Head of caudate nucleus (tissue), 42 donors: ENCODE measurements around the gene LASP1NB.
"Not testable (repeated sequence)": the region's sequence is repeated elsewhere in the genome, so short reads cannot be mapped to it uniquely, and the experiment has no call there.

Experiments
- DNase-seq, 42 donors: peaks; one replicate each; pipeline versions ENCODE4 v3.0.0 to v3.0.0-alpha.2; 2020 to 2021; ENCODE audit warnings: mixed read lengths in 7 of 42
- intact Hi-C: fragments of 100-400 bp; cut with DNase I; formaldehyde crosslinking; loops from one replicate; pipeline ENCODE4 v1.15.0; 2022

LASP1NB gene

DNA sequence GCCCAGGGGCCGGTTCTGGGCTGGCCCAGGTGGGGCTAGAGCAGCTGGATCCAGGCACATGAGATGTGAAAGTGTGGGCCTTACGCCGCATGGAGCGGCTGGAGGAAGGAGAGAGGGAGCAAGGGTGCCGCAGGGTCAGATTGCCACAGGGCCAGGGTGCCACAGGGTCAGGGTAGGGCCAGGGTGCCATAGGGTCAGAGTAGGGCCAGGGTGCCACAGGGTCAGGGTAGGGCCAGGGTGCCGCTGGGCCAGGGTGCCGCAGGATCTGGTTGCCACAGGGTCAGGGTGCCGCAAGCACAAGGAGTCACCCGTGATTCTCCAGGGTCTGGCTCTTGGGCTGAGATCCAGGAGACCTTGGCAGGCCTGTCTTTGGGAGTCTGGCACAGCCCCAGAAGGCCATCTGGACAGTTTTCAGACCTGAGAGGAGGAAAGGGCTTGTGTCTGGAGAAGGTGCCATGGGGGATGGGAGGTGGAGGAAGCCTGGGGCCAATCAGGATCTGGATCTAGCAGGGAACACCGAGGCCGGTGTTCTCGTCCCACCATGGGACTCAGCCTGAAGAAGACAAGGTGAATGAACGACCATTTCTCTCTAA is 13.1 kb upstream of the LASP1NB start:
- DNase-seq: peak in 14 of 42 donors; percentile 3 to 33 (median 12)
- intact Hi-C loops: no loop called here

DNA sequence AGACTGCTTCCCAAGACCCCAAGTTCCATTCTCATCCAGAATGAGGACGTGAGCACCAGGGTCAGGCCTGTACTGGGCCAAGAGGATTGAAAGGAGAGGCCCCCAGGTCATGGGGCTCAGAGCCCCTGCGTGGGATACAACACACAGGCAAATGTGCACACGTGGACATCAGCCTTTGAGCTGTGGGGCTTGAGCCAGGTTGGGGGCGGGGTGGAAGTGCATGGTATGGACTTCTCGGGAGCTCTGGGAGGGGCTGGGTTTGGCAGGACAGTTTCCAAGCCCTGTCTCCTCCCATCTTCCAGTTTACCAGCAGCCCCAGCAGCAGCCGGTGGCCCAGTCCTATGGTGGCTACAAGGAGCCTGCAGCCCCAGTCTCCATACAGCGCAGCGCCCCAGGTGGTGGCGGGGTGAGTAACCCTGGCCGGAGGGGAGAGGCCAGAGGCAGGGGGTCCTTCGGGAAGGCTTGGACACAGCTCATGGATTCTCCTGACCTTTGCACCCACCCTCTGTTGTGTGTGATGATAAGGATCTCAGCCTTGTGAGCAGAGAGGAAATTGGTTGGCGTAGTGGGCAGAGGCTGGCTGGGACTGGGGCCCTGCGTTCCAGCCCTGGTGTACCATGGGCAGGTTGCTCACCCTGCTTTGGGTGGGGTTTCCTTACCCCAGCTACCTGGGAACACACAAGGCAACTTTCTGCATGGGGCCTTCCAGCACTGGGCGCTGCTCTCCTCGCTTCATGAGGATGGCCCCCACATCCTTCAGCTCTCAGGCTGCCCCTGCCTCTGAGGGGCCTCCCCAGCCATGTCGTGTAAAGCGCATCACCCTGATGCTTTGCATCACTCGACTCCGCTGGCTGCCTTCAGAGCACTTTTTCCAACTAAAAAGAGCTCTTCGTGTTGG is 10.4 kb upstream of the LASP1NB start:
- peak in 14 of 42 donors; percentile 2 to 40 (median 10) for DNase-seq
- intact Hi-C loops: no loop called here

DNA sequence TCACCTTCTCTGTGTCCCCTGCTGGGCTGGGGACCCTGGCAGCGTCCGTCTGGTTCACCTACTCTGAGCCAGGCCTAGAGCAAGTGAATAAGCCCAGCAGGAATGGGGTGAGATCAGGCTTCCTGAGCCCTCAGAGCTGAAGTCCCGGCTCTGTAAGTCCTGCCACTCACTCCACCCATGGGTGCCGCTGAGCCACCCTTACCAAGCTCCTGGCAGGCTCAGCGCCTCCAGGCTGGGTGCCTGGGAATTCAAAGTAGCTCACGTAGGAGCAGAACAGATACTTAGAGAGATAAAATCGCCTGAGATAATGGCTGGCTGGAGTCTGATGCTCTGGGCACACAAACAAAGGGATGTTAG is 9.8 kb upstream of the LASP1NB start:
- intact Hi-C loops: no loop called here
- DNase-seq: peak in 12 of 42 donors; percentile 1 to 35 (median 16)

DNA sequence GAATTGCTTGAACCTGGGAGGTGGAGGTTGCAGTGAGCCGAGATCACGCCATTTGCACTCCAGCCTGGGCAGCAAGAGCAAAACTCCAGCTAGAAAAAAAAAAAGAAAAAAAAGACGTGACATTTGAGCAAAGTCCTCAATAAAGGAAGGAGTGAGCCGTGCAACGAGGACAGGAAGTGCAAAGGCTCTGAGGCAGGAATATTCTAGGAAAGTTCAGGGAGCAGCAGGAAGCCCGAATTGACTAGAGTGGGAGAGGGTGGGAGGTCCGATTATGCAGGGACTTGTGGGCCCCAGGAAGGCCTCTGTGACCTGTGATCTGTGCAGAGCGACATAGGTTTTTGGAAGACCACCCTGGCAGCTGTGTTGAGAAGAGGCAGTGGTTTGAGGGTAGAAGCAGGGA is 8.6 kb upstream of the LASP1NB start:
- intact Hi-C loops: no loop called here
- peak in 7 of 42 donors; percentile 1 to 28 (median 10) for DNase-seq

DNA sequence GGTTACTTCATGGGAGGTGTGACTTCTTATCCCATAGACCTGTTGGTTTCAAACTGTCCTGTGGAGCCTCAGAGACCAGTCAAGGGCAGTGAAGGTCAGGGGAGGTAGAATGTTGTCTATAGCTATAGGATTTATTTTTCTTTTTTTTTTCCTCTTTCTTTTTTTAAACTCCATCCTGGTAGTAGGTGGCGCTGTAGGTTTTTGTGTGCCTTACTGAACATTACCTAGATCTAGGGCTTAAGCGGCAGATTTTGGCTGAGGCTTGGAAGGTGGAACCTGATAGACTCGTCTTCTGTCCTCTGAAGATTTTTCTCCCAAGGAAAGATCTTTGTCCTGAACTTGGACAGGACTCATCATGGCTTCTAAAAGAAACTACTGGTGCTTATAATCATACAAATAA is 8.2 kb upstream of the LASP1NB start:
- intact Hi-C loops: no loop called here
- DNase-seq: peak in 19 of 42 donors; percentile 13 to 69 (median 35)

DNA sequence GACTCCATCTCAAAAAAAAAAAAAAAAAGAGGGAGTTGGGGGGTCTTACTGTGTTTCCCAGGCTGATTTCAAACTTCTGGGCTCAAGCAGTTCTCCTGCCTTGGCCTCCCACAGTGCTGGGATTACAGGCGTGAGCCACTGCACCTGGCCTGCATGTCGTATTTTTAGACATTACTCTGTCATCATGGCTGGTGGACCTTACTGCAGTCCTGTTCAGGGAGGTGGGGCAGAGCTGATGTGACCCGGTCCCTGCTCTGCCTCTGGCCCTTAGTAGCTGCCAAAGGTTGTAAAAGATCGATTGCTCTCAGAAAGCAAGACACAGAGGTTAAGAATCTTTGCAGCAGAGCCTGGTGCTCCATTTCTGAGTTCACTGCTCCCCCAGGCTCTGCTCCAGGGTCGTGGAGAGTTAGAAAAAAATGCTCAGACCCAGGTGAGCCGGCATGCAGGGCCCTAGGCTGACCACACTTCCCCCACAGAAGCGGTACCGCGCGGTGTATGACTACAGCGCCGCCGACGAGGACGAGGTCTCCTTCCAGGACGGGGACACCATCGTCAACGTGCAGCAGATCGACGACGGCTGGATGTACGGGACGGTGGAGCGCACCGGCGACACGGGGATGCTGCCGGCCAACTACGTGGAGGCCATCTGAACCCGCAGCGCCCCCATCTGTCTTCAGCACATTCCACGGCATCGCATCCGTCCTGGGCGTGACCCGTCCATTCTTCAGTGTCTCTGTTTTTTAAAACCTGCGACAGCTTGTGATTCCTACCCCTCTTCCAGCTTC is 7.1 kb upstream of the LASP1NB start:
- peak in 8 of 42 donors; percentile 6 to 40 (median 30) for DNase-seq
- intact Hi-C loops: no loop called here

DNA sequence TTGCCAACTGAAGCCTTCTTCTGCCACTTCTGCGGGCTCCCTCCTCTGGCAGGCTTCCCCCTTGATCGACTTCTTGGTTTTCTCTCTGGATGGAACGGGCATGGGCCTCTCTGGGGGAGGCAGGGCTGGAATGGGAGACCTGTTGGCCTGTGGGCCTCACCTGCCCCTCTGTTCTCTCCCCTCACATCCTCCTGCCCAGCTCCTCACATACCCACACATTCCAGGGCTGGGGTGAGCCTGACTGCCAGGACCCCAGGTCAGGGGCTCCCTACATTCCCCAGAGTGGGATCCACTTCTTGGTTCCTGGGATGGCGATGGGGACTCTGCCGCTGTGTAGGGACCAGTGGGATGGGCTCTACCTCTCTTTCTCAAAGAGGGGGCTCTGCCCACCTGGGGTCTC is 6.5 kb upstream of the LASP1NB start:
- DNase-seq: peak in 1 of 42 donors; percentile 10

DNA sequence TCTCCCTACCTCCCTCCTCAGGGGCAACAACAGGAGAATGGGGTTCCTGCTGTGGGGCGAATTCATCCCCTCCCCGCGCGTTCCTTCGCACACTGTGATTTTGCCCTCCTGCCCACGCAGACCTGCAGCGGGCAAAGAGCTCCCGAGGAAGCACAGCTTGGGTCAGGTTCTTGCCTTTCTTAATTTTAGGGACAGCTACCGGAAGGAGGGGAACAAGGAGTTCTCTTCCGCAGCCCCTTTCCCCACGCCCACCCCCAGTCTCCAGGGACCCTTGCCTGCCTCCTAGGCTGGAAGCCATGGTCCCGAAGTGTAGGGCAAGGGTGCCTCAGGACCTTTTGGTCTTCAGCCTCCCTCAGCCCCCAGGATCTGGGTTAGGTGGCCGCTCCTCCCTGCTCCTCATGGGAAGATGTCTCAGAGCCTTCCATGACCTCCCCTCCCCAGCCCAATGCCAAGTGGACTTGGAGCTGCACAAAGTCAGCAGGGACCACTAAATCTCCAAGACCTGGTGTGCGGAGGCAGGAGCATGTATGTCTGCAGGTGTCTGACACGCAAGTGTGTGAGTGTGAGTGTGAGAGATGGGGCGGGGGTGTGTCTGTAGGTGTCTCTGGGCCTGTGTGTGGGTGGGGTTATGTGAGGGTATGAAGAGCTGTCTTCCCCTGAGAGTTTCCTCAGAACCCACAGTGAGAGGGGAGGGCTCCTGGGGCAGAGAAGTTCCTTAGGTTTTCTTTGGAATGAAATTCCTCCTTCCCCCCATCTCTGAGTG is 5.9 kb upstream of the LASP1NB start:
- intact Hi-C loops: loop anchor here (10.0 kb wide), 1 partner anchor 45 kb away; the partner anchor contains the start of gene LASP1
- peak in 13 of 42 donors; percentile 7 to 58 (median 43) for DNase-seq

More for the DNA sequence above, 6.5 kb upstream of the LASP1NB start:
- intact Hi-C loops: no loop called here

DNA sequence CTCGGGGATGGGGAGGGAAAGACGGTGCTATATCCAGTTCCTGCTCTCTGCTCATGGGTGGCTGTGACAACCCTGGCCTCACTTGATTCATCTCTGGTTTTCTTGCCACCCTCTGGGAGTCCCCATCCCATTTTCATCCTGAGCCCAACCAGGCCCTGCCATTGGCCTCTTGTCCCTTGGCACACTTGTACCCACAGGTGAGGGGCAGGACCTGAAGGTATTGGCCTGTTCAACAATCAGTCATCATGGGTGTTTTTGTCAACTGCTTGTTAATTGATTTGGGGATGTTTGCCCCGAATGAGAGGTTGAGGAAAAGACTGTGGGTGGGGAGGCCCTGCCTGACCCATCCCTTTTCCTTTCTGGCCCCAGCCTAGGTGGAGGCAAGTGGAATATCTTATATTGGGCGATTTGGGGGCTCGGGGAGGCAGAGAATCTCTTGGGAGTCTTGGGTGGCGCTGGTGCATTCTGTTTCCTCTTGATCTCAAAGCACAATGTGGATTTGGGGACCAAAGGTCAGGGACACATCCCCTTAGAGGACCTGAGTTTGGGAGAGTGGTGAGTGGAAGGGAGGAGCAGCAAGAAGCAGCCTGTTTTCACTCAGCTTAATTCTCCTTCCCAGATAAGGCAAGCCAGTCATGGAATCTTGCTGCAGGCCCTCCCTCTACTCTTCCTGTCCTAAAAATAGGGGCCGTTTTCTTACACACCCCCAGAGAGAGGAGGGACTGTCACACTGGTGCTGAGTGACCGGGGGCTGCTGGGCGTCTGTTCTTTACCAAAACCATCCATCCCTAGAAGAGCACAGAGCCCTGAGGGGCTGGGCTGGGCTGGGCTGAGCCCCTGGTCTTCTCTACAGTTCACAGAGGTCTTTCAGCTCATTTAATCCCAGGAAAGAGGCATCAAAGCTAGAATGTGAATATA is 4.8 kb upstream of the LASP1NB start:
- intact Hi-C loops: loop anchor here (10.0 kb wide), 1 partner anchor 46 kb away; the partner anchor contains the start of gene LASP1
- peak in 5 of 42 donors; percentile 2 to 36 (median 20) for DNase-seq

DNA sequence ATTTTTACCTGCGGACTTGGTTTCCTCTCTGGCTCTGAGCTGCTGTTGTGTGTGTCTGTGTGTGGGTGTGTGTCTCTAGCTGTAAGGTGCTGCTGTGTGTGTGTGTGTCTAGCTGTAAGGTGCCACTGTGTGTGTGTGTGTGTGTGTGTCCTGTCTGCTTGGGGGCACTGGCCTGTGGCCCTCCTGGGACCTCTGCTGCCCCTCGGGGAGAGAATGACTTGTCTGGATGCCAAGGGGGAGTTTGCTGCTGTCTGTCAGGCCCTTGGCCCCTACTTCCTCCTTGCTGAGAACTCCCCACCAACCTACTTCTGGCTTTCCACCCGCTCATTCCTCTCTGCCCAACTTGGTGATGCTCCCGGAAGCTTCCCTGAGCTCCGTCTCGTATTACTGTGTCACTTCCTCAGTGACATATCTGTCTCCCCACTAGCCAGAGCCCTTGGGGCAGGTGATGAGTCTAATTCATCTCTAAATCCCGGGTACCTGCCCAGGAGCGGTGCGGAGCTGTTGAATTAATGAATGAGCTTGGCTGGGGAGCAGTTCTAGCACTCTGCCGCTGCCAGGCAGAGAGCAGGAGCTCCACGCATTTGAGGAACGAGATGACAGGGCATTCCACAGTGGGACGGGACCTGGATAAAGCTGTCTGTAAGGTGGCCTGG is 3.5 kb upstream of the LASP1NB start:
- intact Hi-C loops: loop anchor here (10.0 kb wide), 1 partner anchor 47 kb away; the partner anchor contains the start of gene LASP1
- peak in 26 of 42 donors; percentile 12 to 63 (median 40) for DNase-seq

DNA sequence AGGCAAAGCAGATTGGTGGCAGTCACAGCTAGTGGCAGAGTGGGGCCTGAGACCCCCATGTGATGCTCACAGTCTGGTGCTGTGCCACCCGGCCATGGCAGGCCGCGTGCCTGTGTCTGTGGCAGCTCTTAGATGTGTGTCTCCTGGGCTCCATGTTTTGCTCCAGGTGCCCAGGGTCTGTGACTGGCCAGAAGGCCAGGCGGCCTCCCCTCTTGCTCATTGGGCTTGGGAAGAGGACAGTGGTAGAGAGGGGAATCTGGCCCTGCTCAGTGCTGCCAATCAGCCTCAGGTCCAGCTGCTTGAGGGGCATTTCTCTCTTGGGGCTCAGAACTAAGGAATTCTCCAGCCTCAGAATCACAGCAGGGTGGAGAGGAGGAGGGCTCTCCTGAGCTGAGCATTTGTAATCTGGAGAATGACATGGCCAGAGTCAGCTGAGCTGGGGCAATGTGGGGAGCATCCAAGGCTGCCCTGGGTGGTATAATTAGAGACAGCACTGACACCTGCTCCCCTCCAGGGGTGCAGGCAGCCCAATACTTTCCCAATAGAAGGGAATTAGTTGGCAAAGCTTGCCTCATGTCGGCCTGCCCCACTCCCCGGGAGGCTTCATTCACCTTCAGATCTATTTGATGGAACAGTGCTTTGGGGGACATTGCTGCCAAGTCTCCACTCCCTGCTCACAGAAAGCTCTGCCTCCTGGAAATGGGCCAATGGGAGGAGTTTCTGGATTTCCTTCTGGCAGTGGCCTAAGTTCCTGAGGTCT is 2.7 kb upstream of the LASP1NB start:
- DNase-seq: peak in 25 of 42 donors; percentile 12 to 75 (median 52)
- intact Hi-C loops: loop anchor here (10.0 kb wide), 1 partner anchor 48 kb away; the partner anchor contains the start of gene LASP1

DNA sequence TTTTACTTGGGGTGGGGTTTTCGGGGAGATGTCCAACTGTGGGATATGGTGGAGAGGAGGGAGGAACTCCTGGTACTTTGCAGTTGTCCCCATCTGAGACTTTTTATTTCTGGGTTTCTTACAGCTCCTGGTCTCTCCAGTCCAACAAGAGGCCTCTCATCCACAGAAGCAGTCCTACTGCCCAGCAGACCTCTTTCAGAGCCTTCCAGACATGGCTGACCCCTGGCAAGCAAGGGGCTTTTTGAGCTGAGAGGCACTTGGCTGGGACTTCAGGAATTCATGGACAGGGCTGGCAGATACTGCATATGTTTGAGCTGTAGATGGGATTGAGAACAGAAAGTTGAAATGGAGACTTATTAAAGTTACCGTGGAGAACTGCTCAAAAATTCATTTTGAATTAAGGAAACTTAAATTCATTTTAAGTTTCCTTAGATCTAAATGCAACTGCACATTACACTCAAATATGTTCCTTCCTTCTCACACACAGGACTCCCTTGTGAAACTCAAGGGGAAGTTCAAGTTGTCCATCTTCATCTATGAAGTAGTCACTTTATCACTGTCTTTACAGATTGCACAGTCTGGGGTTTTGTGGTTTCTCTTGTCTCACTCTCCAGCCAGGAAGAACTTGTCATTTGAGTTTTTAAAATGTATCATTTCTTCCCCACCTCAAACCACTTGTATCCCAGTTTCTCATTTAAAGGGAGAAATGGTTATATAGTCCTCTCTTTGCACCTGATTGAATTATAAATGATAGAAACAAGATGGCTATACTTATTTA is 1.1 kb downstream of the LASP1NB start:
- intact Hi-C loops: loop anchor here (10.0 kb wide), 1 partner anchor 52 kb away; the partner anchor contains the start of gene LASP1
- DNase-seq: peak in 8 of 42 donors; percentile 29 to 51 (median 36)

DNA sequence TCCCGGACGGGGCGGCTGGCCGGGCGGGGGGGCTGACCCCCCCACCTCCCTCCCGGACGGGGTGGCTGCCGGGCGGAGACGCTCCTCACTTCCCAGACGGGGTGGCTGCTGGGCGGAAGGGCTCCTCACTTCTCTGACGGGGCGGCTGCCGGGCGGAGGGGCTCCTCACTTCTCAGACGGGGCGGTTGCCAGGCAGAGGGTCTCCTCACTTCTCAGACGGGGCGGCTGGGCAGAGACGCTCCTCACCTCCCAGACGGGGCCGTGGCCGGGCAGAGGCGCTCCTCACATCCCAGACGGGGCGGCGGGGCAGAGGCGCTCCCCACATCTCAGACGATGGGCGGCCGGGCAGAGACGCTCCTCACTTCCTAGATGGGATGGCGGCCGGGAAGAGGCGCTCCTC is 5.4 kb downstream of the LASP1NB start:
- DNase-seq: peak in 1 of 42 donors; percentile 23
- intact Hi-C loops: not testable (repeated sequence)

DNA sequence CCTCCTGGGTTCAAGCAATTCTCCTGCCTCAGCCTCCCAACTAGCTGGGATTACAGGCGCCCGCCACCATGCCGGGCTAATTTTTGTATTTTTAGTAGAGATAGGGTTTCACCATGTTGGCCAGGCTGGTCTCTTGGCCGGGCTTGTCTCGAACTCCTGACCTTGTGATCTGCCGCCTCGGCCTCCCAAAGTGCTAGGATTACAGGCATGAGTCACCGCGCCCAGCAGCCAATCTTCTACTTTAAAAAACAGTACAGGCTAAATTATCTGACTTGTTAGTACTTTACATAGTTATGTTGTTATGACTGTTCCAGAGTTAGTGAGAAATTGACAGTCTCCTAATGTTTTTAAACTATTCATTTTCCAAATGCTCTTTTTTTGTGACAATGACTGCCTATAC is 8.5 kb downstream of the LASP1NB start:
- peak in 1 of 42 donors; percentile 18 for DNase-seq
- intact Hi-C loops: not testable (repeated sequence)

DNA sequence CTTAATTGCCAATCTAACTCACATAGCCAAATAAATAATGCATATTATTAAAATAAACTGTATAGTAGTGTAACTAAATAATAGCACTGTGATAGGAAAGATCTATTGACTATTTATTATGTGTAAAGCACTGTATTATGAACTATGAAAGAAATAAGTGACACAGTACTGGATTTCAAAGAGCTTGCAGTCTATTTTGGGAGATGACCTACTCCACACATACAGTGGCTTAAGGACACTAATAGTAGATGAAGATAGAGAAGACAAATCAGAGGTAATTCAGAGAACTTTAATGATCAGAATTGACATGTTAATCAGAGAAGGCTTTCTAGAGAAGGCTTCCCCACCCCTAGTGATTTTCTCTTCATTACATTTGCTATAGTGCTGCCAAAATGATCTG is 14.6 kb downstream of the LASP1NB start:
- no peak for DNase-seq
- intact Hi-C loops: no loop called here
